MM.1S (cell line): ENCODE data around the gene PRSS2.

Experiments used
- DNase-seq: peaks from one replicate; pipeline ENCODE4 v3.0.0-alpha.2; 2015
- H2AFZ ChIP-seq: fragments of 300-600 bp; sonication (generic); 2 replicates; pipeline ENCODE4 v1.6.0; 2016; ENCODE audit warnings: antibody characterized with exemption, low read length
- H3F3A ChIP-seq: fragments of 300-600 bp; sonication (generic); 2 replicates; pipeline ENCODE4 v1.6.1; 2016; ENCODE audit warnings: mild to moderate bottlenecking, antibody characterized with exemption, low read length, moderate library complexity, mixed read lengths; ENCODE audit not compliant: insufficient read depth
- H3K27ac ChIP-seq: fragments of 300-600 bp; sonication (generic); 2 replicates; pipeline ENCODE4 v1.5.1; 2016; ENCODE audit warnings: mild to moderate bottlenecking, low read length
- H3K27me3 ChIP-seq: fragments of 300-600 bp; sonication (generic); replicated peaks from 2 replicates; pipeline ENCODE4 v1.6.0; 2016; ENCODE audit warnings: low read length; ENCODE audit not compliant: insufficient read depth
- H3K36me3 ChIP-seq: fragments of 300-600 bp; sonication (generic); replicated peaks from 2 replicates; pipeline ENCODE4 v1.6.1; 2016; ENCODE audit warnings: mild to moderate bottlenecking, low read length, mixed read lengths; ENCODE audit not compliant: insufficient read depth
- H3K4me1 ChIP-seq: fragments of 300-600 bp; sonication (generic); 2 replicates; pipeline ENCODE4 v1.6.1; 2016; ENCODE audit warnings: low read length, mixed read lengths
- H3K4me2 ChIP-seq: fragments of 300-600 bp; sonication (generic); 2 replicates; pipeline ENCODE4 v1.6.0; 2016; ENCODE audit warnings: low read depth, low read length
- H3K4me3 ChIP-seq: fragments of 300-600 bp; sonication (generic); 2 replicates; pipeline ENCODE4 v1.5.1; 2016; ENCODE audit warnings: low read length, mixed read lengths
- H3K79me2 ChIP-seq: fragments of 300-600 bp; sonication (generic); 2 replicates; pipeline ENCODE4 v1.6.1; 2016; ENCODE audit warnings: mixed run types, low read length, mixed read lengths
- H3K9ac ChIP-seq: fragments of 300-600 bp; sonication (generic); 2 replicates; pipeline ENCODE4 v1.6.1; 2016; ENCODE audit warnings: low read length, mixed read lengths
- H3K9me2 ChIP-seq: fragments of 300-600 bp; sonication (generic); replicated peaks from 2 replicates; pipeline ENCODE4 v1.6.1; 2016; ENCODE audit warnings: mild to moderate bottlenecking, low read length, mixed read lengths; ENCODE audit not compliant: insufficient read depth
- H3K9me3 ChIP-seq: fragments of 300-600 bp; sonication (generic); replicated peaks from 2 replicates; pipeline ENCODE4 v1.6.1; 2016; ENCODE audit warnings: mild to moderate bottlenecking, low read length, mixed read lengths; ENCODE audit not compliant: insufficient read depth
- H4K20me1 ChIP-seq: fragments of 300-600 bp; sonication (generic); 2 replicates; pipeline ENCODE4 v1.6.1; 2016; ENCODE audit warnings: mild to moderate bottlenecking, low read length, moderate library complexity, mixed read lengths; ENCODE audit not compliant: insufficient read depth
- CTCF ChIP-seq: fragments of 300-600 bp; sonication (generic); IDR thresholded peaks from 2 replicates; pipeline ENCODE4 v1.5.1; 2016; ENCODE audit warnings: antibody characterized with exemption, low read length, mixed read lengths
- EZH2 ChIP-seq: fragments of 300-600 bp; sonication (generic); optimal IDR thresholded peaks from 2 replicates; pipeline ENCODE3; 2017; ENCODE audit warnings: low read depth, mild to moderate bottlenecking, antibody characterized with exemption, low read length, mixed read lengths
- EZH2phosphoT487 ChIP-seq: fragments of 300-600 bp; sonication (generic); IDR thresholded peaks from 2 replicates; pipeline ENCODE4 v1.6.1; 2018; ENCODE audit warnings: antibody characterized with exemption, low read length

PRSS2 gene

GRCh38 chr7:142801601-142802295, 31.0 kb downstream of the PRSS2 start:
- no peaks in the 10 kb centered on the region for H3K9me2 ChIP-seq
- H3K79me2 ChIP-seq, result no peaks in the 10 kb centered on the region
- H3K27me3 ChIP-seq, result 0 out of 2 replicates have a peak, but pooled peaks cover 7% of the 10 kb centered on the region
- no peak overlapping the region for H3K27ac ChIP-seq
- no peaks in the 10 kb centered on the region for H3K36me3 ChIP-seq
- peaks cover 10% of the 10 kb centered on the region for H3K4me1 ChIP-seq
- H3K4me3 ChIP-seq, result no peak overlapping the region
- H4K20me1 ChIP-seq, result no peaks in the 10 kb centered on the region
- no peak overlapping the region for H3K9ac ChIP-seq
- no peak for DNase-seq
- TF ChIP-seq CTCF (no peak), EZH2phosphoT487 (no peak), EZH2 (no peak)
- H3F3A ChIP-seq, result no peaks in the 10 kb centered on the region
- no peak overlapping the region for H2AFZ ChIP-seq
- H3K9me3 ChIP-seq, result no peaks in the 10 kb centered on the region
- no peak overlapping the region for H3K4me2 ChIP-seq

- no peak overlapping the region for H3K4me2 ChIP-seq
- no peaks in the 10 kb centered on the region for H3K9me3 ChIP-seq
- H3K9me2 ChIP-seq, result no peaks in the 10 kb centered on the region
- no peaks in the 10 kb centered on the region for H3K36me3 ChIP-seq
- H3F3A ChIP-seq, result peaks cover 3% of the 10 kb centered on the region; the same call in 1 of the 2 replicates
- H3K4me3 ChIP-seq, result no peak overlapping the region
- H4K20me1 ChIP-seq, result no peaks in the 10 kb centered on the region
- no peak overlapping the region for H3K27ac ChIP-seq
- no peak overlapping the region for H2AFZ ChIP-seq
- no peak overlapping the region for H3K9ac ChIP-seq
- H3K4me1 ChIP-seq, result peaks cover 15% of the 10 kb centered on the region
- H3K79me2 ChIP-seq, result no peaks in the 10 kb centered on the region
- H3K27me3 ChIP-seq, result 0 out of 2 replicates have a peak, but pooled peaks cover 3% of the 10 kb centered on the region
- no peak for DNase-seq
- TF ChIP-seq CTCF (no peak), EZH2 (no peak), EZH2phosphoT487 (no peak)
Observed at GRCh38 chr7:142802301-142802700, 31.5 kb downstream of the PRSS2 start.

GRCh38 chr7:142803901-142804300, 33.1 kb downstream of the PRSS2 start:
- Histone ChIP-seq H3K79me2 (no peaks in the 10 kb centered on the region), H3K9ac (no peak overlapping the region), H3K4me1 (peaks cover 29% of the 10 kb centered on the region), H3K36me3 (no peaks in the 10 kb centered on the region), H4K20me1 (no peaks in the 10 kb centered on the region), H3F3A (peaks cover 17% of the 10 kb centered on the region), H3K9me3 (no peaks in the 10 kb centered on the region), H3K27ac (no peak overlapping the region), H2AFZ (no peak overlapping the region), H3K4me3 (no peak overlapping the region), H3K27me3 (no peaks in the 10 kb centered on the region), H3K4me2 (no peak overlapping the region), H3K9me2 (no peaks in the 10 kb centered on the region)
- TF ChIP-seq CTCF, result no peak
- TF ChIP-seq EZH2, result no peak
- no peak for TF ChIP-seq EZH2phosphoT487
- no peak for DNase-seq
